GM19395 (cell line): Measurements from ENCODE around the gene LILRB5.
"Not testable (repeated sequence)": the region's sequence is repeated elsewhere in the genome, so short reads cannot be mapped to it uniquely, and the experiment has no call there.

Experiments
- ATAC-seq: cut with Tn5 transposase; IDR thresholded peaks from one replicate; pipeline ENCODE4 v1.9.1; 2021; ENCODE audit warnings: mild to moderate bottlenecking, moderate library complexity; ENCODE audit not compliant: unreplicated experiment

Gene LILRB5

DNA sequence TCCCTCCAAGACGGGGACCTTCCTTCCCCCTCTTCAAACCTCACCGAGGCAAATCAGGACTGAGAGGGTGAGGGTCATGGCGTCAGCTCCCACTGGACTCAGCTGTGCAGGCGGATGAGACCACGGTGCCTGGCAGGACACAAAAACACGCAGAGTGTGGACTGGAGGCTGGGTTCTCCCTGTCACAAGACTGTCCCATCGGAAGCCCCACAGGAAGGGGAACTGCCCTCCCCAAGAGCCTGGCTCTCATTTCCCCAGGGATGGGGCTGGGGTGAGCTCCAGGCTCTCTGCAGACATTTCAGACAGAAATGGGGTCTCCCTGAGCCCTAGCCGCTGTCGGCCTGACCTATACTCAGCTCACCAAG, at the start of gene LILRB5:
TSS of gene LILRB5 (minus strand) at position 158 of the 365 bp plus-strand sequence. CDS start at position 78, 80 bp downstream.
- ATAC-seq = no peak

DNA sequence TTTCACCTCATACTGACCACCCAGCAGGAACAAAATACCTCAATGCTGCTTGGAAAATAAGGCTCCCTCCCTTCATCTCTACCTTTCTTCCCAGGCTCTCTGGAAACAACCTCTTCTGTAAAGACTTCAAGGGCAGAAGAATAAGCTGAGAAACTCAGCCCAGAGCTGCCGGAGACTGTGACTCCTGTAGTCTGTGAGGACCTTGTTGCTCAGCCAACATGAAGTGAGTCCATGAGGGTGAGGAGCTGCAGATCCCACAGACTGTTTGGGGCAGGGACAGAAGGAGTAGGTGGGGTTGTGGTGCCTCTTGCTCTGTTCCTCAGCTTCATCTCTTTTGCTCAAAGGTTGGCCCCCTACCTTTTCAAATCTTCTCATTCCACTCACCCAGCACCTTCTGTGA, 48.1 kb upstream of the LILRB5 start:
- no peak for ATAC-seq

DNA sequence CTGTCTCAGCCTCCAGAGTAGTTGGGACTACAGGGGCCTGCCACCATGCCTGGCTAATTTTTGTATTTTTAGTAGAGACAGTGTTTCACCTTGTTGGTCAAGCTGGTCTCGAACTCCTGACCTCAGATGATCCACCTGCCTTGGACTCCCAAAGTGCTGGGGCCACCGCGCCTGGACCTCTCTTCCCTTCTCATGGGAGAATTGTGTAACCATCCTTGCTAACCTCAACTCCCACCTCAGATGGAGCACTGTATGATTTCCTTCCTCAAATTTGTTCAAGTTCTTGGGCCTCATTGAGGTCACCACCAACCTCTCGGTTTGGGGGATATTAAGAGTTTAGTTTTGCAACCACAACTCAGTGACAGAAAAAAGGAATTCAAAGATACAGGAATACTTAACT, 45.2 kb upstream of the LILRB5 start:
- no peak for ATAC-seq

DNA sequence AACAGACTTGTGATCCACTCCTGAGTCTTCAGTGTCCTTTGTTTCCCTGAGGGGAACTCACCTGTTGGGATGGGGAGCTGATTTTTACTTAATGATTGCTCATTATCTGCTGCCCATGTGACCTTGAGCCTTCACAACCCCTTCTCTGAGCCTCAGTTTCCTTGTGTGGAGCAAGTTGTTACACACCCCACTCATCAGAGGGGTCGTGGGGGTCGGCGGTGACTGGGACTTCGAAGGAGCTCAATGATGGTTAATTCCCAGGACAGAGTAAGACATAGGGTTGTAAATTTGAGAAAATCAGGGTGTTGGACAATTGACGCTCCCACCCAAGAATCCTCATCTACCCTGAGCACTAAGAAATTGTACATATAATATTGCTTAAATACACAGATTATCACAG, 42.4 kb upstream of the LILRB5 start:
- no peak for ATAC-seq

DNA sequence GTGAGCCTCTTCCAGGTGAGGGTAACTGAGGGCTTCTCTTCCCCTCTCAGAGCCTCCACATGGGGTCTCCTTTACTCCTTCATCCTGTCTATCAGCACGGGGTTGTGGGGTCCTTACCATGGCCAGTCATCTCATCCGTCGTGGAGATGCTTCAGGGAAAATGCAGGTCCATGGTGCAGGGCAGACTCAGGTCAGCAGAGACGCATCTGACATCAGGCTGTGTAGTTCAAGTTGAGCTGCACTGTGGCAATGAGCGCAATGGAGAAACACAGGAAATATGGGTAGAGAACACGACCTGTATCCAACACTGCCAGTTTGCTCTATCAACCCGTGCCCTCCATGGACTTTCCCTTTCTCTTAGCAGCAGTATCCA, 42.0 kb upstream of the LILRB5 start:
- ATAC-seq = no peak

DNA sequence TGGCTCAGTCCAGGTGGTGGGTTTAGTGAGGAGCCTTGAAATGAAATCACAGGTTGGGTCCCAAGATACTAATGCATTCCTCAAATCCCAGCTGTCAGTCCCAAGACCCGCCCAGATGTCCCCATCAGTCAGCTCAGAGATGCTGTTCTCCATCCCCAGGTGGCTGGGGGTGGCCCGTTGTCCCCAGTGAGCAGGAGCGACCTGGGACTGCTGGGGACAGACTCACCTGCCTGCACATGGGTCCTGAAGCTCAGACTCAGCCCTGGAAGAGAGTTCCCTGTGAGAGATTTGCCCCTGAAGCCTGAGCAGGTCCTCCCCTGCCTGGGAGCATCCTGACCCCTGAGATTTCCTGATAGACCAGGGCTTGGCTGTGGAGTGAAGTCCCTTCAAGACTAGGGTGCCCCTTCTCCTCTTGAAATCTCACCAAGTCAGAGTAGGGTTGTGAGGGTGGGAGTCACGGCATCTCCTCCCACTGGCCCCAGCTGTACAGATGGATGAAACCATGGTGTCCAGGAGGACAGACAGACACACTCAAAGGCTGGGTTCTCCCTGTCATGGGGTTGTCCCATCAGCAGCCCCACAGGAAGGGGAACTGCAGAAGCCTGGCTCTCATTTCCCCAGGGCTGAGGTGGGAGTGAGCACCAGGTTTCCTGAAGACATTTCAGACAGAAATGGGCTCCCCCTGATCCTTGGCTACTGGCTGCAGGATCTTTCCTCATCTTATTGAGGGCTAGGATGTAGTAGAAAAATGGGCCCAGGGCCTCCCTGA, 41.5 kb upstream of the LILRB5 start:
- no peak for ATAC-seq

DNA sequence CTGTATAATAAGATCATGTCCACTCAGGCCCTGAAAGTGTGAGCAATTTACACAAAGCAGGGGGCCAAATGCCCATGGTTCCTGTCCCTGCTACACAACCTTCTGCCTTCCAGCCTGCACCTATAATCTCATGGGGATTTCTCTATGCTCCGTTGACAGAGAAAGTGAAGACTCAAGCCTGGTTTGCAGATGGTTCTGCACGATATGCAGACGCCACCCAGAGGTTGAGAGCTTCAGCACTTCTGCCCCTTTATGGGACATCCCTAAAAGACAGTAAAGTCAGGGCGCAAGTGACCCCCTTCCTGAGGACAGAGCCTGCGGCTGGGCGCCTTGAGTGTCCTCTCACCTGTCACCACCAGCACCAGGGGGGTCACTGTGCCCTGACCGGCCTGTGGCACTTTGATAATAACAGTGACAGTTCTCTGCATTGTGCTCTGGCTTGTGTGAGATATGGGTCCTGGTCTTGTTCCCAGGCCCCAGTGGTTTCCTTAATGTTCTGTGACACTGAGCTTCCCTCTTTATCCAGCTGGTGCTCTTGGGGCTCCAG, 40.8 kb upstream of the LILRB5 start:
- ATAC-seq = no peak

DNA sequence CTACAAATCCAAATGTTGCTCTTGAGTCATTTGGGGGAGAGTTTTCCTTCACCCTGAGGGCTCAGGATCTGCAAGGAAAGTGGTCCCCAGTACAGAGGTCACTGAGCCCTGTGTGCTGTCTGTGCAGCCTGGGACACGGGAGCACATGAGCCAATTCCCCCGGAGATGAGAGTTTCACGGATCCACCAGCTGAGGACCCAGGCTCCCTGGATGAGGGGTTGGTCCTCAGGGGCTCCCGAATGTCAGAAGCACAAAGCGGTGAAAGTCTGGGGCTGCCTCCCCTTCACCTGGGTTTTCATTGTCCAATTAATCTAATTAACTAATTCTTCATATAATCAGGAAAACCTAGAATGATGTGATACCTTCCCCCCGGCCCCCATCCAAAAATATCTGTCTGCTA, 37.5 kb upstream of the LILRB5 start:
- no peak for ATAC-seq

DNA sequence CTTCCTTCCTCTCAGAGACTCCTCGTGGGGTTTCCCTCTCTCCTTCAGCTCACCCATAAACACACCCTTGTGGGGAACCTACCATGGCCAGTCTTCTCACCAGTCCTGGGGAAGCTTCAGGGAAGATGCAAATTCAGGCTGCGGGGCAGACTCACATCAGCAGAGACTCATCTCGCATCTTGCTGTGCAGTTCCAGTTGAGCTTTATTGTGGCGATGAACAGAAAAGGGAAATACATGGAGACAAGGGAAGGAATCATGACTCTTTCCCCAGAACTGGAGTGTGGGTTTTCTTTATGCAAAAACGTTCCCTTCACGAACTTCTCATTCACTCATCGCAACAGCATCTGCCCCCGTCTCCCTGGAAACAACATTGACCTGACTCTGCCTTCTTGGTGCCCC, 32.1 kb upstream of the LILRB5 start:
- ATAC-seq = not testable (repeated sequence)

DNA sequence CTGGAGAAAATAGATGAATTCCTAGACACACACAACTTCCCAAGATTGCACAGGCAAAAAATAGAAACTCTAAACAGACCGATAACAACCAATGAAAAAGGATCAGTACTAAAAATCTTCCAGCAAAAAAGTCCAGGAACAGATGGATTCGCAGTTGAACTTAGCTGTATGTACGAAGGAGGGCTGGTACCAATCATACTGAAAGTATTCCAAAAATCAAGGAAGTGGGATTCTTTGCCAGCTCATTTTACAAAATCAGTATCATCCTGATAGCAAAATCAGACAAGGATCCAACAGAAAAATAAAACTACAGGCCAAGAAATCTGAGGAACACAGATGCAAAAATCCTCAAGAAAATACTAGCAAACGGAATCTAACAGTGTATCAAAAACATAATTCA, 30.4 kb upstream of the LILRB5 start:
- ATAC-seq = no peak

DNA sequence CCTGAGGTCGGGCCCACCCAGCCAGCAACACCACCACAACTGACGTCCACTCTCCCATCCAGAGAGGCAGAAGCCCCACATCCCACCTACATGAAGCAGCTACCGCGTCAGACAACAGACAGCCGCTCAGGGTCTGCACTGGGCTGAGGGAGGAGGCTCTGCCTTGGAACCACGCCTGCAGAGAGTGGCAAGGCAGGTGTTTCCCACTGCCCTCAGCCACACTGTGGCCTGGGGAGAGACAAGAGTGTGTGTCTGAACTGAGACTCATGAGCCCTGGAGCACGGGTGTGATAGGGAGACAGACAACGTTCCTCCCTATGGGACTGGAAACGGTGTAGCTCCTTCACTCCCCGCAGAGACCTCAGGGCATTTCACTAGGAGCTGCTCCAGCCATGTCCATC, 29.2 kb upstream of the LILRB5 start:
- not testable (repeated sequence) for ATAC-seq

DNA sequence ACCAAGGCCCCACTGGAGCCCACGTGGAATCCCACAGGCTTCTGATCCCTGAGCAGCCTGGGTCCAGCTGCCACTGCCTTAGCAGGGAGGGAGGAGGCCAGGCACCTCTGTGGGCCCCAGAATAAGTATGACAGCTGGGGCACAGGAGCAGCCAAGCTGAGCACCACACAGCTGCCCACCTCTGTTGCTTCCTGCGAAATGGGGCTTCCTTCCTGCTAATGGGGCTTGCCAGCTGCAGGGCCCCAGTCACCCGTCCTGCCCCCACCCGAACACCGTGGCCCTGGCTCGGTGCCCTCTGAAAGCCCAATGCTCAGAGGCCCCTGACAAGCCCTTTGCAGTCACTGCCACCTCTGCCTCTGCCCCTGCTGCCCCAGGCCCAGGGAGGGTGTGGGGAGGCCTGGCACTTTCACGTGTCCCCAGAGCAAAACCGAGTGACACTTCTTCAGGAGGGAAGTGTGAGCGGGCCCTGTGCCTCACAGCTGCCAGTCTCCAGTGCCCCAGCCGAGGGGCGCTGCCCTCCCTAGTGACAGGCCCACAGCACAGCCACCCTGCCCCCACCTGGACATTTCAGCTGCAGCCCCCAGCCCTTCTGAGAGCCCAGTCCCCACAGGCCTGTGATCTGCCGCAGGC, 28.5 kb upstream of the LILRB5 start:
- not testable (repeated sequence) for ATAC-seq

DNA sequence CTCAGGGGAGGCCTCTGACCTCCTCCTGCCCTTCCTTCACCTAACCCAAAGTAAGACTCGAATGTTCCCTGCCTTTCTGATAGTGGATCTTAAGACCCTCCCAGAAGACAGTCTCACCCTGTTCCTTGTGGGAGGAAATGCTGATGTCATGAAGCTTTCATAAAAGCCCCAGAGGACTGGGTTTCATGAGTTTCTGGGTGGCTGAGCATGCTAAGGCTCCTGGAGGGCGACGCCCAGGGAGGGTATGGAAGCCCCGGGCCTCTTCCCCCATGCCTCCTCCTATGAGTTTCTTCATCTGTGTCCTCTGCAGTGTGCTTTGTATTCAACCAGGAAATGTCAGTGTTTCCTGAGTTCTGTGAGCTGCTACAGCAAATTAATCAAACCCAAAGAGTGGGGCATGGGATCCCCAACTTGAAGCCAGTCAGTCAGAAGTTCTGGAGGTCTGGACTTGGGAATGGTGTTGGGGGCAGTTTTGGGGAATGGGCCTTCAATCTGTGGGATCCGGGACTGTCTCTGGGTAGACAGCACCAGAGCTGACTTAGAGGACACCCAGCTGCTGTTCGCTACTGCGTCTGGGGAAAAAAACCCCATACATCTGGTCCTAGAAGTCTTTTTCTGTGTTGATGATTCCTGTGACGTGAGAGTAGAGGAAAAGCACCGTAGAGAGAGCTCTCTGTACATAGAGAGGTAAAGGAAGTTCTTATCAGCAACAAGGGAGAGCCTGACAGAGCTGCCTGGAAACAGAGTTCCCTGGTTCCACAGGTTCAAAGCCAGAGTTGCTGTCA, 25.8 kb upstream of the LILRB5 start:
- no peak for ATAC-seq

DNA sequence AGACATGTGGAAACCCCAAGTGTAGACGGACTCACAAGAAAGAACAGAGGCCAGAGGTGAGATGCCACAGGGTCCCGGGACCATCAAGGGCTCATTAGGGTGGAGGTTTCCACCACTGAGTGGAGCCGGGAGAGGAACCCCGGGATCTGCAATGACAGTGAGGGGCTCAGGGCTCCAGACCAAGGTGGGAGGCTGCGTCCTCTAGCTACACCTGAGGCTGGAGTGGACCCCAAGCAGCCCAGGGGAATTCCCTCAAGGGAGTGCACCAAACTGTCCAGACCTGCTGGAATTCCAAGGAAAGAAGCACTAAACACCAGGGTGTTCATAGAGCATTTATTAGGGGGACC, 24.6 kb upstream of the LILRB5 start:
- not testable (repeated sequence) for ATAC-seq

DNA sequence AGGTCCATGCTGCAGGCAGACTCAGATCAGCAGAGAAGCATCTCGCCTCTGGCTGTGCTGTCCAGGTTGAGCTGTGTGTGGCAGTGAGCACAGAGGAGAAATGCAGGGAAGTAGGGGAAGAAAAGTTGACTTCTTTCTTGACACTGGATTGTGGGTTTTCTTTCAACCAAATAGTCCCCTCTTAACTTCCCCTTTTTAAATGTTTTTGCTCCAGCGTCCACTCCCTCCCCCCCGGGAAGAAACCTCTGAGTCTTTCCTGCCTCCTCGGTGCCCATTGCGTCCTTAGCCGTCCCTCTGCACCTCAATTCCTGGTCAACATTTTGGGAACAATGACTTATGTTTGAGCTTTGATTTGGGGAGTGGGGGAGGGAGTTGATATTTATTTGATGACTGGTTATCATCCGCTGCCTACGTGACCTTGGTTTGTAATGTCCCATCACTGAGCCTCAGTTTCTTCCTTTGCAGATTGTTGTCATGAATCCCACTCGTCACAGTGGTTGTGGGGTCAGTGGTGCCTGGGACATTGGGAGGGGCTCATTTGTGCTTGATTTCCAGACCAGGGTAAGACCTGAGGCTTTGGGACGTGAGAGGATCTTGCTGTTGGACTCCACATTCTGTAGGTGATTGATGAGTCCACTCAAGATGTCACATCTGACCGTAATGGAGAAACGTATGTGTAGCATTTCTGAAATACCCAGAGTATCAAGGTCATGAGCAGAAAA, 24.1 kb upstream of the LILRB5 start, which contains the start of gene LILRB2:
TSS of gene LILRB2 (minus strand) at position 104 of the 722 bp plus-strand sequence. CDS start 614 bp downstream, outside the sequence.
- ATAC-seq = no peak

DNA sequence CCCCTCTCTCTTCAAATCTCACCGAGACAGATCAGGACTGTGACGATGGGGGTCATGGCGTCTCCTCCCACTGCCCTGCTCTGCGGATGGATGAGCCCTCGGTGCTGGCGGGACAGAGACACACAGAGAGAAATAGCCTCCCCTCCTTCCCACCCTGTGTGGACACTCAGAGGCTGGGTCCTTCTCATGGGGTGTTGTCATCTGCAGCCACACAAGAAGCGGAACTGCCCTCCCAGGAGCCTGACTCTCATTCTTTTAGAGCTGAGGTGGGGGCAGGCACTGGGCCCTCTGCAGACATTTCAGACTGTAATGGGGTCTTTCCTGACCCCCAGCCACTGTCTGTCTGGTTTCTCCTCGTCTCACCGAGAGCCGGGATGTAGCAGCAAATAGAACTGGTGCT, 23.4 kb upstream of the LILRB5 start:
- not testable (repeated sequence) for ATAC-seq

DNA sequence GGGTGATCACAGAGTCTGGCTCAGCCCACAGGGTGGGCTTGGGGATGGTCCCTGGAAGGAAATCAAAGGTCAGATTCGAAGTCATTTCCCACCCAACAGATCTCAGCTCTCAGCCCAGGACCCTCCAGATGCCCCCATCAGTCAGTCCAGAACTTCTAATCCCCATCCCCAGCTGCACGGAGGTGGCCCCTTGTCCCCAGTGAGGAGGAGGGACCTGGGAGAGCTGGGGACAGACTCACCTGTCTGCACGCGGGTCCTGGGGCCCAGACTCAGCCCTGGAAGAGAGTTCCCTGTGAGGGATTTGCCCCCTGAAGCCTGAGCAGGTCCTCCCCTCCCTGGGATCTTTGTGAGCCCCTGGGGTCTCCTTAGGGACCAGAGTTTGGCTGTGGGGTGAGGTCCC, 23.0 kb upstream of the LILRB5 start:
- not testable (repeated sequence) for ATAC-seq

DNA sequence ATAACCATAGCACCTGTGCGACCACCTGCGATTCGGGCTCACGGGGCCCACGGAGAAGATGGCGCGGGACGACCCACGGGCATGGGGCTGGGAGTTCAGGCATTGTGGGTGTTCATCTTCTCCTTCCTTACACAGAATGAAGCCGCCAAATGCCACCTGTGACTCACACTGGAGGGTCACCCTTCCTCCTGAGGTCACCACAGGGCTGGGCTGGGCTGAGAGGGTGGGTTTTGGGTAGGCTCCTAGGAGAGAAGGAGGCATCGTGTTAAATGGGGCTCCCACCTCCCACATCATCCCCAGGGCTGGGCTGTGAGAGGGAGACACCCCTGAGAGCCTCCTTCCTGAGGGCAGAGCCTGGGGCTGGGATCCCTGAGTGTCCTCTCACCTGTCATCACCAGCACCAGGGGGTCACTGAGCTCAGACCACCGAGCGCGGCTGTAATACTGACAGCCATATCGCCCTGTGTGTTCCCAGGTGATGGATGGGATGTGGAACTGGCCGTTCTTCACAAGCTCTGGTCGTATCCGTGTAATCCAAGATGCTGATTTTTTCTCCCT, 22.4 kb upstream of the LILRB5 start:
- no peak for ATAC-seq

DNA sequence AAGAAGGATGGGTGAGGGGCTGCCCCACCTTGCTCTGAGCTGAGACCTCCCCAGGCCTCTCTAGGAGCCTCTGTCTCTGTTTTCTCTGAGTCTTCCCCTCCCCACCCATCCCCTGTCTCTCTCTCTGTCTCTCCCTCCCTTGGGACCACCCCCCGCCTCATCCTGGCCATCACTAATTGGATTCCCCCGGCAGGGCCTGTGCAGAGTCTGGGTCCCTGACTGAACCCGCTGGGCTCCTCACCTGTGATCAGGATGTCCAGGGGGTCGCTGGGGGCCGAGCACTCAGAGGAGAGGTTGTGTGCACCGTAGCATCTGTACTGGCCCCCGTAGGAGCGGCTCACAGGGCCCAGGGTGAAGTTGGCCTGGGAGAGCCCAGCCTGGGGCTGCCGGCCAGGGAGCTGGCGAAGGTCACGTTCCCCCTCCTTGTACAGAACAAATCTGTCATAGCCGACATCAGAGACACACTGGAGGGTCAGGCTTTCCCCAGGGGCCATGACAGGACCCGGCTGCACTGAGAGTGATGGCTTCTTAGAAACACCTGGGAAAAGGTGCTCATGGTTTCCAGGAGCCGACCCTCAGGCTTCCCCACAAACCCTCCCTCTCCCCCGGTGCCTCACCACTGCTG, 21.6 kb upstream of the LILRB5 start:
- ATAC-seq = not testable (repeated sequence)

DNA sequence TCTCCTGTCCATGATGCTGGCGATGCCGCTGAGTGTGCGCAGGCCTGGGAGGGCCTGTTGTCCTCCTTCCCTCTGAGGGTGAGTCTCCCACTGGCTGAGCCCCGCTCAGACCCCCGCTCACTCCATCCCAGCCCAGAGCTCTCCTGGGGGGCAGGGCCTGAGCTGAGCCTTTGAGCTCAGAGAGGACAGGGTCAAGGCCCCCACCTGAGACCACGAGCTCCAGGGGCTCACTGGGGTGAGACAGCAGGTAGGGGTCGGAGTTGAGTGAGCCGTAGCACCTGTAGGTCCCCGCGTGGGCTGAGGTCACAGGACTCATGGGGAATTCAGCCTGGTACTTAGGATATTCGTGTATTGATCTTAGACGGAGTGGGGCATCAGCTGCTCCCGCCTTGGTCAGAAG, 21.0 kb upstream of the LILRB5 start:
- ATAC-seq = not testable (repeated sequence)
